GM21390 (cell line): ENCODE results near the gene ZC3H8.

Source experiments
- ATAC-seq: cut with Tn5 transposase; IDR thresholded peaks from one replicate; pipeline ENCODE4 v1.9.1; 2021; ENCODE audit not compliant: unreplicated experiment

ZC3H8 gene

GRCh38 chr2:112195950-112196349, 58.9 kb downstream of the ZC3H8 start:
- no peak for ATAC-seq

- no peak for ATAC-seq
Measured at GRCh38 chr2:112195167-112195766, 59.6 kb downstream of the ZC3H8 start.

GRCh38 chr2:112194482-112194881, 60.4 kb downstream of the ZC3H8 start:
- ATAC-seq: no peak

- ATAC-seq: no peak
Measured at GRCh38 chr2:112194028-112194427, 60.8 kb downstream of the ZC3H8 start.

- ATAC-seq: no peak
Measured at GRCh38 chr2:112189001-112189556, 65.8 kb downstream of the ZC3H8 start.

GRCh38 chr2:112187805-112188596, 66.8 kb downstream of the ZC3H8 start:
- no peak for ATAC-seq

GRCh38 chr2:112187046-112187715, 67.7 kb downstream of the ZC3H8 start:
- ATAC-seq: no peak

GRCh38 chr2:112185131-112185530, 69.7 kb downstream of the ZC3H8 start:
- no peak for ATAC-seq

GRCh38 chr2:112184121-112184520, 70.7 kb downstream of the ZC3H8 start:
- no peak for ATAC-seq

GRCh38 chr2:112183327-112184025, 71.4 kb downstream of the ZC3H8 start:
- ATAC-seq: no peak

GRCh38 chr2:112182581-112183034, 72.2 kb downstream of the ZC3H8 start:
- no peak for ATAC-seq

- no peak for ATAC-seq
Measured at GRCh38 chr2:112181571-112182290, 73.1 kb downstream of the ZC3H8 start.

- ATAC-seq: no peak
Measured at GRCh38 chr2:112175958-112176573, 78.8 kb downstream of the ZC3H8 start.

- ATAC-seq: no peak
Measured at GRCh38 chr2:112175333-112175732, 79.5 kb downstream of the ZC3H8 start.

GRCh38 chr2:112174383-112174782, 80.5 kb downstream of the ZC3H8 start:
- no peak for ATAC-seq

GRCh38 chr2:112173646-112174319, 81.1 kb downstream of the ZC3H8 start:
- ATAC-seq: no peak

GRCh38 chr2:112170495-112170894, 84.3 kb downstream of the ZC3H8 start:
- no peak for ATAC-seq

GRCh38 chr2:112168422-112169124, 86.3 kb downstream of the ZC3H8 start:
- ATAC-seq: no peak
